Naive thymus-derived CD4-positive, alpha-beta T cell (primary cell): Measurements from ENCODE around the gene CC2D2A. TPM values are rescaled to one million over a fixed set of nuclear protein-coding genes. Genes with fewer than 3 reads are reported as not detected.

Source experiments
- ATAC-seq: fragments of 150-1000 bp; cut with Tn5 transposase; 2 replicates; pipeline ENCODE4 v1.10.0; 2021; ENCODE audit warnings: mild to moderate bottlenecking, moderate library complexity
- CTCF ChIA-PET: fragments of 350-600 bp; sonication (Branson Sonifier 250); formaldehyde crosslinking; loops from one replicate; lab custom pipeline; 2021; ENCODE audit warnings: antibody characterized with exemption; lab: Charles Lee
- POLR2A ChIA-PET: fragments of 350-600 bp; sonication (Branson Sonifier 250); formaldehyde crosslinking; loops from one replicate; lab custom pipeline; 2021; ENCODE audit warnings: antibody characterized with exemption, inconsistent platforms; lab: Charles Lee
- DNase-seq, 9 donors: peaks; one replicate each; pipeline versions ENCODE4 v3.0.0 to v3.0.0-alpha.2; 2020 to 2022; ENCODE audit warnings: mixed read lengths in 1 of 9
- H3K27ac ChIP-seq: one replicate; pipeline ENCODE4 v1.7.0; 2013; ENCODE audit warnings: mild to moderate bottlenecking, low read depth, low read length, moderate library complexity
- H3K27me3 ChIP-seq, 2 donors: one replicate each; pipeline ENCODE4 v1.7.0; 2013; ENCODE audit warnings: low read length in 2 of 2, mild to moderate bottlenecking in 2 of 2, moderate library complexity in 2 of 2; ENCODE audit not compliant: control insufficient read depth in 2 of 2, insufficient read depth in 2 of 2
- H3K36me3 ChIP-seq, 3 experiments: 1 replicate in 2 of 3; 2 replicates in 1 of 3; pipeline ENCODE4 v1.7.0; 2013; ENCODE audit warnings: low read length in 3 of 3, mild to moderate bottlenecking in 3 of 3, moderate library complexity in 1 of 3; ENCODE audit not compliant: insufficient read depth in 3 of 3, control insufficient read depth in 2 of 3
- H3K4me1 ChIP-seq, 2 donors: one replicate each; pipeline ENCODE4 v1.7.0; 2013; ENCODE audit warnings: low read length in 2 of 2, mild to moderate bottlenecking in 2 of 2, moderate library complexity in 1 of 2; ENCODE audit not compliant: control insufficient read depth in 2 of 2, insufficient read depth in 2 of 2
- H3K4me3 ChIP-seq: 2 replicates; pipeline ENCODE4 v1.7.0; 2013; ENCODE audit warnings: mild to moderate bottlenecking, low read length
- H3K9me3 ChIP-seq, 3 experiments: 1 replicate in 2 of 3; 2 replicates in 1 of 3; pipeline ENCODE4 v1.7.0; 2013; ENCODE audit warnings: low read length in 3 of 3; ENCODE audit not compliant: control insufficient read depth in 2 of 3
- H3K27ac Mint-ChIP-seq, 9 donors: one replicate each; pipeline ENCODE4 v1.8.0; 2020 to 2022; ENCODE audit warnings: mixed read lengths in 9 of 9, mild to moderate bottlenecking in 8 of 9, moderate library complexity in 5 of 9, inconsistent platforms in 2 of 9
- H3K27me3 Mint-ChIP-seq, 5 donors: one replicate each; pipeline ENCODE4 v1.8.0; 2021 to 2022; ENCODE audit warnings: mixed read lengths in 5 of 5, mild to moderate bottlenecking in 1 of 5
- H3K36me3 Mint-ChIP-seq, 5 donors: one replicate each; pipeline ENCODE4 v1.8.0; 2020 to 2022; ENCODE audit warnings: mixed read lengths in 5 of 5, mild to moderate bottlenecking in 3 of 5, inconsistent platforms in 1 of 5
- H3K4me1 Mint-ChIP-seq, 7 donors: one replicate each; pipeline ENCODE4 v1.8.0; 2020 to 2022; ENCODE audit warnings: mixed read lengths in 7 of 7, mild to moderate bottlenecking in 3 of 7, inconsistent platforms in 1 of 7
- H3K4me3 Mint-ChIP-seq, 10 donors: one replicate each; pipeline ENCODE4 v1.8.0; 2020 to 2022; ENCODE audit warnings: mild to moderate bottlenecking in 10 of 10, mixed read lengths in 10 of 10, moderate library complexity in 6 of 10, inconsistent platforms in 2 of 10
- H3K9me3 Mint-ChIP-seq, 11 donors: one replicate each; pipeline ENCODE4 v1.8.0; 2020 to 2022; ENCODE audit warnings: mixed read lengths in 11 of 11, mild to moderate bottlenecking in 4 of 11, inconsistent platforms in 1 of 11, moderate library complexity in 1 of 11
- intact Hi-C, 2 donors: fragments of 100-400 bp; cut with micrococcal nuclease; formaldehyde crosslinking; loops; one replicate each; pipeline ENCODE4 v1.15.1; 2023
- polyA plus RNA-seq, 2 donors: library from polyadenylated mRNA; unstranded; fragments of 300-500 nt; fragmentation: Illumina TruSeq; gene quantifications; one replicate each; pipeline ENCODE4 v1.2.3, GENCODE V29; 2021
- total RNA-seq, 6 experiments: library from RNA in 5 of 6; stranded (reverse) in 5 of 6; gene quantifications; 1 replicate in 5 of 6; 2 replicates in 1 of 6; pipeline ENCODE4 v1.2.3 and lab custom pipeline; 2021 to 2026

The CC2D2A gene
- total and polyA plus RNA-seq, 7 experiments from 2014 or later = 1.3 TPM; not detected in 6

DNA sequence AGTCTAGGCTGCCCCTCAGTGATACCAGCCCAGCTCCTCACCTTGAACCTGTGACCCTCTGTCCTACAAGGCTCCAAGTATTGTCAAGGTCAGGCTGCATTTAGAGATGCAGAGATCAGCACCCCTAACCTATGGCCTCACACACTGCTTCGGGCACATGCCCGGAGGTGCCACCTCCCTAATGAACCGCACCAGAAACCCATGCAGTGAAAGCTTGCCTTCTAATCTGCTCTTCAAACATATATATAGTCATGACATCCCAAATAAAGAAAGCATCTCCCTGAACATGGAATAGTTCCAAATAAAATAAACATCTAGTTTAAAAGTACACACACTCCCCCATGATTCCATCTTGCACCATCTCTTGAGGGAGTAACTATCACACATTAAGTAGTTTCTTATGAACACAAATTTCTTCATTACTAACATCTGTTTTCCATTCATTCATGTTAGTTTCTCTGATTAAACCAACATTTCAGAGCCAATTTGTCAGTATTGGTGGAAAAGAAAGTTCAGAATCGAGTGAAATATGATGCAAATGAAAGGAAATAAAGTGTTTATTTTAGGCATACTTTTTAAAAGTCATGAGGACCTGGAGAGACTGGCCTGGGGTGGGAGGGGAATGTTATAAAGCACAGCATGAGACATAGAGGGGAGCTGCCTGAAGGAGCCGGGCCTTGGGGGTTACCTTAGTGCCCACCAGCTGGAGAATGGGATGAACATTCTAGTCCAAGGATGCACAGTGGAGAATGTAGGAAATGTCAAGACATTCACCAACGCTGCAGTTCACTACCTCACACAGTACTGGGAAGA is 19.2 kb downstream of the CC2D2A start:
- no peak overlapping the region for H3K27ac ChIP-seq
- ChIA-PET CTCF (no interaction called here), POLR2A (no interaction called here)
- H3K27me3 Mint-ChIP-seq = peaks cover 0 to 39% (median 4%) of the 10 kb centered on the region in 5 donors
- H3K4me1 Mint-ChIP-seq = no peaks in the 10 kb centered on the region
- peaks cover 2 to 74% (median 34%) of the 10 kb centered on the region in 11 donors for H3K9me3 Mint-ChIP-seq
- ATAC-seq = no peak
- H3K4me3 ChIP-seq = no peak overlapping the region
- H3K36me3 Mint-ChIP-seq = peaks cover 0 to 23% (median 22%) of the 10 kb centered on the region in 5 donors
- H3K36me3 ChIP-seq = no peaks in the 10 kb centered on the region
- H3K27ac Mint-ChIP-seq = no peak overlapping the region
- H3K4me1 ChIP-seq = no peaks in the 10 kb centered on the region
- H3K27me3 ChIP-seq = no peaks in the 10 kb centered on the region
- DNase-seq = no peak
- H3K9me3 ChIP-seq = peaks cover 0 to 15% (median 0%) of the 10 kb centered on the region in 3 experiments
- H3K4me3 Mint-ChIP-seq = no peak overlapping the region
- intact Hi-C loops = no loop called here

DNA sequence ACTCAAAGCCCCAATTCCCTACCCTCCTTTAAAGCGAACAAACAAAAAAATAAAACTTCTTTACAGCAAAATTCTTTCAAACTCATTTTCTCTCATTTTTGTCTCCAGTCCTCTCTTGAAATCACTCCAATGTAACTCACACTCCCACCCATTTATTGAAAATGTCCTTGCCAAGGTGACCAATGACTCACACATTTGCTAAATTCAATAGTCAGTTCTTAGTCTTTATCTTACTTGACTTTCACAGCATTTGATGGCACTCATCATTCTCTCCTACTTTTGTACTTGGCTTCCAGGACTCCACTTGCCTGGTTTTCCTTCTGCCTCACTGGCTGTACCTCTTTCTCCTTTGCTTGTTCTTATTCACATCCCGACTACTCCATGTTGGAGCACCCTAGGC is 19.9 kb downstream of the CC2D2A start:
- Mint-ChIP-seq H3K4me3 (no peak overlapping the region), H3K9me3 (peaks cover 2 to 67% (median 31%) of the 10 kb centered on the region in 11 donors), H3K36me3 (peaks cover 0 to 20% (median 17%) of the 10 kb centered on the region in 5 donors), H3K27ac (no peak overlapping the region), H3K27me3 (peaks cover 0 to 32% (median 4%) of the 10 kb centered on the region in 5 donors), H3K4me1 (no peaks in the 10 kb centered on the region)
- Histone ChIP-seq H3K4me3 (no peak overlapping the region), H3K4me1 (no peaks in the 10 kb centered on the region), H3K27ac (no peak overlapping the region), H3K9me3 (peaks cover 0 to 15% (median 0%) of the 10 kb centered on the region in 3 experiments), H3K36me3 (no peaks in the 10 kb centered on the region), H3K27me3 (no peaks in the 10 kb centered on the region)
- no peak for DNase-seq
- no peak for ATAC-seq
- intact Hi-C loops = no loop called here
- CTCF ChIA-PET = no interaction called here
- POLR2A ChIA-PET = no interaction called here

DNA sequence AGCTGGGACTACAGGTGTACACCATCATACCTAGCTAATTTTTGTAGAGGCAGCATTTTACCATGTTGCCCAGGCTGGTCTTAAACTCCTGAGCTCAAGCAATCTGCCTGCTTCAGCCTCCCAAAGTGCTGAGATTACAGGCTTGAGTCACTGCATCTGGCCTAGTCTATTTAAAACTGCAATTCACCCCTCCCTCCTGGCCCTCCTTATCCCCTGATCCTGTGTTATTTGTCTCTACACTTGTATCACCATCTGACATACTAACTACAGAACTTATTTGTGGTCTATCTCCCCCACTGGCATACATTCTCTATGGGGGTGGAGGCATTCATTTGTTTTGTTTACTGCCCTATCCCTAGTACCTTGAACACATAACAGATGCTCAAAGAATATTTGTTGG is 23.7 kb downstream of the CC2D2A start:
- Histone ChIP-seq H3K4me3 (no peak overlapping the region), H3K4me1 (no peaks in the 10 kb centered on the region), H3K27ac (no peak overlapping the region), H3K9me3 (peaks cover 0 to 8% (median 0%) of the 10 kb centered on the region in 3 experiments), H3K36me3 (no peaks in the 10 kb centered on the region), H3K27me3 (no peaks in the 10 kb centered on the region)
- Mint-ChIP-seq H3K9me3 (peaks cover 8 to 42% (median 21%) of the 10 kb centered on the region in 11 donors), H3K36me3 (peaks cover 0 to 29% (median 24%) of the 10 kb centered on the region in 5 donors), H3K4me3 (no peak overlapping the region), H3K4me1 (no peaks in the 10 kb centered on the region), H3K27ac (no peak overlapping the region), H3K27me3 (peaks cover 0 to 17% (median 6%) of the 10 kb centered on the region in 5 donors)
- ATAC-seq = no peak
- ChIA-PET CTCF (no interaction called here), POLR2A (no interaction called here)
- intact Hi-C loops = no loop called here
- DNase-seq = no peak

GRCh38 chr4:15495621-15496020 is 25.9 kb downstream of the CC2D2A start:
- POLR2A ChIA-PET = no interaction called here
- CTCF ChIA-PET = no interaction called here

DNA sequence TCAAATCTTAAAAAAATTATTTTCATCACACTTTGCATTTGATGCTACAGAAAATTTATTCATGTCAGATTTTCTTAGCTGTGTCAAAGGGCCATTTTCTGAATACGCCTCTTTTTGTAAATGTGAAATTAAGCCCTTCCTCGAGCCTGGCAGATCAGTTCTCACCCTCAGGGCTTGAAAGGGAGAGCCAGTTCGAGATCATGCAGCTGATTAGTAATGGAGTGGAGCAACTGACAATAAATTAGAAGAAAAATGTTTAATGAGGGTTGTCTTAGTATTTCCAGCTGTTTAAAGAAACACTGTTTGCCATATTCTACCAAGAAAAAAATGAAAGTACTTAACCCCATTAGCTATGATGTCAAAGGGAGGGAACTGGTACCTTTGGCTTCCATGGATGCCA is 28.7 kb downstream of the CC2D2A start:
- Mint-ChIP-seq H3K4me3 (no peak overlapping the region), H3K27ac (no peak overlapping the region), H3K27me3 (peaks cover 0 to 13% (median 5%) of the 10 kb centered on the region in 5 donors), H3K4me1 (no peaks in the 10 kb centered on the region), H3K36me3 (peaks cover 0 to 23% (median 8%) of the 10 kb centered on the region in 5 donors), H3K9me3 (peaks cover 0 to 14% (median 4%) of the 10 kb centered on the region in 11 donors)
- no peak for DNase-seq
- CTCF ChIA-PET = interaction anchor here (1.7 kb wide), 1 partner anchor 41 kb away, joined by 5 read pairs; no protein-coding TSS in a partner anchor
- H3K27me3 ChIP-seq = no peaks in the 10 kb centered on the region
- no peaks in the 10 kb centered on the region for H3K9me3 ChIP-seq
- H3K4me1 ChIP-seq = no peaks in the 10 kb centered on the region
- POLR2A ChIA-PET = no interaction called here
- intact Hi-C loops = no loop called here
- H3K27ac ChIP-seq = no peak overlapping the region
- no peak overlapping the region for H3K4me3 ChIP-seq
- no peaks in the 10 kb centered on the region for H3K36me3 ChIP-seq
- ATAC-seq = no peak

More at GRCh38 chr4:15495621-15496020, 25.9 kb downstream of the CC2D2A start:
- no peak for DNase-seq
- no peak overlapping the region for H3K4me3 ChIP-seq
- H3K27ac ChIP-seq = no peak overlapping the region
- no peaks in the 10 kb centered on the region for H3K4me1 Mint-ChIP-seq
- H3K4me1 ChIP-seq = no peaks in the 10 kb centered on the region
- no peaks in the 10 kb centered on the region for H3K9me3 ChIP-seq
- H3K27me3 Mint-ChIP-seq = peaks cover 0 to 8% (median 4%) of the 10 kb centered on the region in 5 donors
- no peaks in the 10 kb centered on the region for H3K27me3 ChIP-seq
- intact Hi-C loops = no loop called here
- H3K27ac Mint-ChIP-seq = no peak overlapping the region
- peaks cover 0 to 22% (median 8%) of the 10 kb centered on the region in 5 donors for H3K36me3 Mint-ChIP-seq
- no peak overlapping the region for H3K4me3 Mint-ChIP-seq
- no peak for ATAC-seq
- peaks cover 2 to 21% (median 8%) of the 10 kb centered on the region in 11 donors for H3K9me3 Mint-ChIP-seq
- no peaks in the 10 kb centered on the region for H3K36me3 ChIP-seq

DNA sequence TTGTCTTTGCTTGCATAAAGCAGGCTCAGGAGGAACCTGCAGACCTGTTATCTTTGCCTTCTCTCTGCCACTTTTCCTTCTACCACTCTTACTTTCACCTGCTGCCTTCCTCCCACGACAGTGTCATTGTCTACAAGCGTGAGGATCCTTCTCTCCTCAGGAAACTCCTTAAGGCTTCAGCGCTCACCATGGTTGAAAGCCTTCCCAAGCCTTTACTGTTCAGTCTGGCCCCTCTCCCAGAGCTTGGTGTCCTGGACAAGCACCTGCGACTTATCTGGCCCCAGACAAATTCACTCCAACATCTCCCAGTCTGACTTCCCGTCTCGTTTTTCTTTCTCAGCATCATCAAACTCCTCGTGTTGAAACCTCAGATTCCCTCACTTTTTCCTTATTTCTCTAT is 31.0 kb downstream of the CC2D2A start:
- Mint-ChIP-seq H3K9me3 (peaks cover 0 to 14% (median 4%) of the 10 kb centered on the region in 11 donors), H3K4me3 (no peak overlapping the region), H3K36me3 (peaks cover 0 to 21% (median 8%) of the 10 kb centered on the region in 5 donors), H3K4me1 (no peaks in the 10 kb centered on the region), H3K27ac (no peak overlapping the region), H3K27me3 (peaks cover 0 to 13% (median 5%) of the 10 kb centered on the region in 5 donors)
- Histone ChIP-seq H3K27ac (no peak overlapping the region), H3K4me1 (no peaks in the 10 kb centered on the region), H3K27me3 (no peaks in the 10 kb centered on the region), H3K36me3 (no peaks in the 10 kb centered on the region), H3K9me3 (no peaks in the 10 kb centered on the region), H3K4me3 (no peak overlapping the region)
- POLR2A ChIA-PET = no interaction called here
- no peak for DNase-seq
- CTCF ChIA-PET = no interaction called here
- intact Hi-C loops = no loop called here
- no peak for ATAC-seq
